Right lobe of liver (tissue), 6 donors: ENCODE data around the gene MYO9A. TPM values are rescaled to one million over a fixed set of nuclear protein-coding genes. Genes with fewer than 3 reads are reported as not detected.
A peak's percentile ranks its signal among the peaks of the same experiment; 100 is the strongest.

ENCODE experiments used
- ATAC-seq, 4 donors: fragments of 200-7000 bp; cut with Tn5 transposase; one replicate each; pipeline ENCODE4 v1.9.1; 2020; ENCODE audit warnings: mild to moderate bottlenecking in 4 of 4, moderate library complexity in 4 of 4
- DNase-seq, 3 donors: peaks; one replicate each; pipeline ENCODE4 v3.0.0-alpha.2; 2020
- H3K27ac ChIP-seq, 3 donors: fragments of 200-600 bp; one replicate each; pipeline ENCODE4 v1.8.0; 2022
- H3K27me3 ChIP-seq, 2 donors: fragments of 200-600 bp; one replicate each; pipeline ENCODE4 v1.8.0; 2022
- H3K36me3 ChIP-seq, 4 donors: fragments of 200-600 bp; sonication (generic) in 1 of 4; one replicate each; pipeline versions ENCODE4 v1.5.1 to v1.8.0; 2017 to 2022; ENCODE audit warnings: control low read depth in 1 of 4
- H3K4me1 ChIP-seq, 4 donors: fragments of 200-600 bp; sonication (generic) in 1 of 4; one replicate each; pipeline versions ENCODE4 v1.5.1 to v1.8.0; 2017 to 2022; ENCODE audit warnings: control low read depth in 1 of 4
- H3K4me3 ChIP-seq, 3 donors: fragments of 200-600 bp; one replicate each; pipeline ENCODE4 v1.8.0; 2022
- H3K9me3 ChIP-seq, 4 donors: fragments of 200-600 bp; sonication (generic) in 1 of 4; one replicate each; pipeline versions ENCODE4 v1.5.1 to v1.8.0; 2017 to 2022; ENCODE audit warnings: control low read depth in 1 of 4
- CTCF ChIP-seq, 4 donors: fragments of 200-600 bp in 3 of 4; fragments of 450-650 bp in 1 of 4; IDR thresholded peaks; one replicate each; pipeline versions ENCODE4 v1.5.1 to v1.8.0; 2016 to 2022; ENCODE audit warnings: antibody characterized with exemption in 4 of 4, mild to moderate bottlenecking in 2 of 4
- POLR2A ChIP-seq: fragments of 450-650 bp; IDR thresholded peaks from one replicate; pipeline ENCODE4 v1.6.1; 2017; ENCODE audit warnings: antibody characterized with exemption, mild to moderate bottlenecking
- WGBS: methylation state at CpG from one replicate; pipeline ENCODE4 v1.1.6; 2018; ENCODE audit warnings: low coverage, low lambda C conversion rate; ENCODE audit not compliant: insufficient coverage; ENCODE audit errors: missing lambda C conversion rate; 5-methylcytosine and 5-hydroxymethylcytosine counted together
- intact Hi-C, 2 donors: fragments of 100-400 bp; cut with DNase I; formaldehyde crosslinking; loops; one replicate each; pipeline versions ENCODE4 v1.11.2 to v1.14.1; 2022
- total RNA-seq, 6 experiments: library from RNA; depleted of rRNA in 2 of 6; stranded (reverse); fragments of >200 nt in 2 of 6; fragmentation: NEBNext Ultra II Directional in 3 of 6; extraction: Animal tissue kit (Norgen Biotek cat#: 25700) in 3 of 6; gene quantifications; one replicate each; pipeline versions ENCODE4 v1.1.0 to v1.2.4, GENCODE V29; 2016 to 2023
- donor health status: DM: no; HTN: yes; CAD: no.
- donor health status: DM: no; HTN: no; CAD: no.
- donor health status: DM: no; HTN: no; CAD: no.
- donor health status: DM: no; HTN: yes; CAD: no.
- donor health status: DM: no; HTN: yes; CAD: no.

MYO9A gene
- total RNA-seq, 6 experiments from 2014 or later, result 5.6 to 10.4 (median 8.5) TPM

GRCh38 chr15:72153269-72154000 is 35.5 kb upstream of the MYO9A start:
- ATAC-seq, result no peak
- Histone ChIP-seq H3K27me3 (no peaks in the 10 kb centered on the region), H3K9me3 (no peaks in the 10 kb centered on the region), H3K4me3 (no peak overlapping the region), H3K27ac (no peak overlapping the region), H3K36me3 (no peaks in the 10 kb centered on the region), H3K4me1 (peaks cover 0 to 8% (median 0%) of the 10 kb centered on the region in 4 donors)
- intact Hi-C loops, result loop anchor here in 1 of 2 donors (10.0 kb wide), 1 partner anchor 409 kb away; no protein-coding TSS in a partner anchor
- 83% methylated on average over 4 of the region's 5 CpGs for WGBS
- no peak for TF ChIP-seq CTCF (IDR thresholded peaks at IDR 0.05)
- TF ChIP-seq POLR2A, result no peak
- no peak for DNase-seq

DNA sequence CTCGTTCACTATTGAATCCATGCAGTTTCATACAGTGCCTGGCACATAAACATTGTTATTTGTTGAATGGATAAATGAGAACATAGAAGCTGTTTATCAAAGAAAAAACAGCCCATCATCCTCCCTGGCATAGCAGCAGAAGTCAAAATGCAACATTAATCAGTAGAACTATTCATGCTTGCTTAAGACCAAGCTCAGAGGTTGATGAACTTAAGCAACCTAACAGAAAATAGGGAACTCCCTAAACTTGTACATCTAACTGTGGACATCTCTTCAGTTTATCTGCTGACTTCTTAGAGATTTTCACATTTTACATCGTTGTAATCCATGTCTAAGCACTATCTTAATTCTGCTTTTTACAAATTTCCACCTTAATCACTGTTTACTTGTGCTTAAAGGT is 29.5 kb upstream of the MYO9A start:
- DNase-seq (no peak), ATAC-seq (peak in 3 of 4 donors; percentile 19 to 73 (median 34))
- WGBS, result 63% methylated on average over 2 of the region's 2 CpGs
- TF ChIP-seq CTCF (IDR thresholded peaks at IDR 0.05) (no peak), POLR2A (no peak)
- no peaks in the 10 kb centered on the region for H3K27me3 ChIP-seq
- no peak overlapping the region for H3K27ac ChIP-seq
- no peaks in the 10 kb centered on the region for H3K36me3 ChIP-seq
- intact Hi-C loops, result no loop called here
- no peak overlapping the region for H3K4me3 ChIP-seq
- no peaks in the 10 kb centered on the region for H3K9me3 ChIP-seq
- no peaks in the 10 kb centered on the region for H3K4me1 ChIP-seq

DNA sequence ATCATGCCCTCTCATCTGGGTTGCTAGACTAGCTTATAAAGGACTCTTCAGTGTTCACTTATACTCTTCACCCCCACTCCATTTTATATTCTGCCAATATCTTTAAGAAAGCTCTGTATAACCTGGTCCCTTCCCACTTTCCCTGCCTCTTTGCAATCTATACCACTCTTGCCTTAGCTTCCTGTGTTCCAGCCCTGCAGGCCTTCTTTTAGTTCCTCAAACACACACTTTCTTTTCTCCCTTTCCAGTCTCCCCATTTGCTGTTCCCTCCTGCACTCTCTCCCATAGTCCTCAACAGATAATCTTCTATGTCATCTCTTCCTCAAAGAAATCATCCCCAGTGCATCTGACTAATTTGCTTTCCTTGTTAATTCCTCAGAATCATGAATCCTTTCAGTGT is 29.0 kb upstream of the MYO9A start:
- no peak overlapping the region for H3K4me3 ChIP-seq
- TF ChIP-seq POLR2A (no peak), CTCF (IDR thresholded peaks at IDR 0.05) (no peak)

DNA sequence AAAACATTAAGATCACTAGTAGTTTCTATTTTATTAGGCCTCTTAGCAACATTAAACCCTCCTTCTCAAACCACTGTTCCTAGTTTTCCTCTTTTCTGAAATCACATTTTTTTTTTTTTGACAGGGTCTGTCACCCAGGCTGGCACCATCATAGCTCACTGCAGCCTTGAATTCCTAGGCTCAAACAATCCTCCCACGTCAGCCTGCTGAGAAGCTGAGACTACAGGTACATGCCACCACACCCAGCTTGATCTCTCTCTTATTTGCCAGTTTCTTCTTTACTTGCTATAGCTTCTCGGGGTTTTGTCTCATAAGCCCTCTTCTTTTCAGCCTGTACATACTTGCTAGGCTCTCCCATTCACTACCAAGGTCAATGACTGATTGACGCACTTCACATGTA is 28.3 kb upstream of the MYO9A start:
- no peak for DNase-seq
- no peak for ATAC-seq
- H3K36me3 ChIP-seq, result no peaks in the 10 kb centered on the region
- whole genome bisulfite sequencing, result 89% methylated on average over 3 of the region's 3 CpGs
- no peaks in the 10 kb centered on the region for H3K9me3 ChIP-seq
- H3K27me3 ChIP-seq, result no peaks in the 10 kb centered on the region
- no peak overlapping the region for H3K27ac ChIP-seq
- no peak overlapping the region for H3K4me3 ChIP-seq
- H3K4me1 ChIP-seq, result peaks cover 0 to 9% (median 4%) of the 10 kb centered on the region in 4 donors
- TF ChIP-seq POLR2A (no peak), CTCF (IDR thresholded peaks at IDR 0.05) (no peak)
- intact Hi-C loops, result no loop called here

More for the DNA sequence above, 29.0 kb upstream of the MYO9A start:
- no peaks in the 10 kb centered on the region for H3K36me3 ChIP-seq
- no peak for DNase-seq
- H3K27ac ChIP-seq, result no peak overlapping the region
- H3K9me3 ChIP-seq, result no peaks in the 10 kb centered on the region
- no peaks in the 10 kb centered on the region for H3K27me3 ChIP-seq
- peak in 2 of 4 donors; percentile 30 to 60 for ATAC-seq
- peaks cover 0 to 2% (median under 1%) of the 10 kb centered on the region in 4 donors for H3K4me1 ChIP-seq
- intact Hi-C loops, result no loop called here
